Measurements from ENCODE around the gene NOVA2. TPM values are rescaled to one million over a fixed set of nuclear protein-coding genes. Genes with fewer than 3 reads are reported as not detected.

The NOVA2 gene
- total RNA-seq, 4 donors from 2014 or later, result 0.40 to 2.1 (median 0.44) TPM; not detected in 1

GRCh38 chr19:45958769-45959516 lies 14.7 kb downstream of the NOVA2 start:
- intact Hi-C loops (cut with DNase I), result no loop called here
- no peak for TF ChIP-seq POLR2A (IDR thresholded peaks at IDR 0.05)
- TF ChIP-seq CTCF (IDR thresholded peaks at IDR 0.05), result no peak
- H3K4me1 ChIP-seq, result peaks cover 0 to 20% (median 0%) of the 10 kb centered on the region in 3 donors
- 58 to 65% methylated on average over 7 to 11 of the region's 12 CpGs for WGBS, 2 donors
- H3K9me3 ChIP-seq, result no peaks in the 10 kb centered on the region
- H3K4me3 ChIP-seq, result no peak overlapping the region
- no peaks in the 10 kb centered on the region for H3K36me3 ChIP-seq
- H3K27me3 ChIP-seq, result peaks cover 0 to 95% (median 0%) of the 10 kb centered on the region in 4 donors
- peak overlapping the region in 2 of 4 donors; percentile 1 to 33 for H3K27ac ChIP-seq
- no peak for DNase-seq

GRCh38 chr19:45958320-45958719 lies 15.3 kb downstream of the NOVA2 start:
- TF ChIP-seq POLR2A (IDR thresholded peaks at IDR 0.05) (no peak), CTCF (IDR thresholded peaks at IDR 0.05) (no peak)
- Histone ChIP-seq H3K36me3 (no peaks in the 10 kb centered on the region), H3K27ac (peak overlapping the region in 1 of 4 donors; percentile 33), H3K4me1 (peaks cover 0 to 20% (median 2%) of the 10 kb centered on the region in 3 donors), H3K27me3 (peaks cover 0 to 95% (median 0%) of the 10 kb centered on the region in 4 donors), H3K4me3 (no peak overlapping the region), H3K9me3 (no peaks in the 10 kb centered on the region)
- intact Hi-C loops (cut with DNase I), result no loop called here
- 82 to 88% methylated on average over 6 of the region's 6 CpGs for WGBS, 2 donors
- DNase-seq, result no peak

- intact Hi-C loops (cut with DNase I), result no loop called here
- H3K4me1 ChIP-seq, result peaks cover 5 to 29% (median 8%) of the 10 kb centered on the region in 3 donors
- no peaks in the 10 kb centered on the region for H3K36me3 ChIP-seq
- H3K27ac ChIP-seq, result peak overlapping the region in 2 of 4 donors; percentile 16 to 57
- WGBS, 2 donors, result 19 to 32% methylated on average over 11 to 12 of the region's 13 CpGs
- no peak overlapping the region for H3K4me3 ChIP-seq
- no peak for TF ChIP-seq POLR2A (IDR thresholded peaks at IDR 0.05)
- TF ChIP-seq CTCF (IDR thresholded peaks at IDR 0.05), result no peak
- DNase-seq, result no peak
- H3K9me3 ChIP-seq, result no peaks in the 10 kb centered on the region
- H3K27me3 ChIP-seq, result peaks cover 0 to 97% (median 0%) of the 10 kb centered on the region in 4 donors
These were observed 17.6 kb downstream of the NOVA2 start for GRCh38 chr19:45955905-45956608.

- no peak for TF ChIP-seq CTCF (IDR thresholded peaks at IDR 0.05)
- no peak for TF ChIP-seq POLR2A (IDR thresholded peaks at IDR 0.05)
- H3K27ac ChIP-seq, result no peak overlapping the region
These were observed 19.5 kb downstream of the NOVA2 start for GRCh38 chr19:45954156-45954555.

GRCh38 chr19:45953676-45954075 lies 20.0 kb downstream of the NOVA2 start:
- DNase-seq, result no peak
- Histone ChIP-seq H3K27me3 (peaks cover 0 to 81% (median 0%) of the 10 kb centered on the region in 4 donors), H3K36me3 (no peaks in the 10 kb centered on the region), H3K4me1 (peaks cover 5 to 23% (median 8%) of the 10 kb centered on the region in 3 donors), H3K9me3 (no peaks in the 10 kb centered on the region), H3K27ac (no peak overlapping the region), H3K4me3 (no peak overlapping the region)
- intact Hi-C loops (cut with DNase I), result no loop called here
- TF ChIP-seq POLR2A (IDR thresholded peaks at IDR 0.05) (no peak), CTCF (IDR thresholded peaks at IDR 0.05) (no peak)
- WGBS, 2 donors, result 43 to 73% methylated on average over 1 of the region's 8 CpGs

More at GRCh38 chr19:45954156-45954555, 19.5 kb downstream of the NOVA2 start:
- no peak for DNase-seq
- intact Hi-C loops (cut with DNase I), result no loop called here
- H3K4me3 ChIP-seq, result no peak overlapping the region
- peaks cover 0 to 85% (median 0%) of the 10 kb centered on the region in 4 donors for H3K27me3 ChIP-seq
- no peaks in the 10 kb centered on the region for H3K36me3 ChIP-seq
- WGBS, 2 donors, result 25 to 34% methylated on average over 2 of the region's 9 CpGs
- H3K9me3 ChIP-seq, result no peaks in the 10 kb centered on the region
- peaks cover 5 to 23% (median 8%) of the 10 kb centered on the region in 3 donors for H3K4me1 ChIP-seq

Measured in esophagus squamous epithelium (tissue), 5 donors.